ENCODE results near the gene ACADVL.

DNA sequence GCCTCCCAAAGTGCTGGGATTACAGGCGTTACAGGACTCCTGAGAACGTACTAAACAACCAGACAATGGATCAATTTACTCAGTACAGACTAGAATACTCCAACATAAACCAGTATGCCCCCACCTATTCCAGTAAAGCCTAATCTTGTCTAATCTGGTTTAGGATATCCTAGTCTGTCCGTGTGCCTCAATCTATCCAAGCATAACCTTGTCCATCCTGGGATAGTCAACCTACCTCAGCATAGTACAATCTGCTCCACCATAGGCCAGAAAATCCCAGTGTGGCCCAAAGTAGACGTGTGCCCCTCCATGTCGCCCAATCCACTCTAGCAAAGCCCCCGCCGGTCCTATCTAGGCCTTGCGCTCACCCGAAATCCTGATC, 14.0 kb downstream of the ACADVL start:
- TF ChIP-seq GATA2 (IDR thresholded peaks at IDR 0.05; ENCODE audit: low read depth, low read length) (no peak), GATA3 (IDR thresholded peaks at IDR 0.05; ENCODE audit: low read depth, low read length) (no peak)

Measured in SH-SY5Y (cell line).